GM18909 (cell line): Measurements from ENCODE around the gene JAKMIP2.
"Not testable (repeated sequence)": the region's sequence is repeated elsewhere in the genome, so short reads cannot be mapped to it uniquely, and the experiment has no call there.

Experiments used
- ATAC-seq: cut with Tn5 transposase; IDR thresholded peaks from one replicate; pipeline ENCODE4 v1.9.1; 2021; ENCODE audit warnings: mild to moderate bottlenecking; ENCODE audit not compliant: unreplicated experiment, poor library complexity

The JAKMIP2 gene

GRCh38 chr5:147668385-147668784, 114.1 kb downstream of the JAKMIP2 start:
- ATAC-seq = no peak

GRCh38 chr5:147667363-147667762, 115.2 kb downstream of the JAKMIP2 start:
- no peak for ATAC-seq

GRCh38 chr5:147666419-147666818, 116.1 kb downstream of the JAKMIP2 start:
- ATAC-seq = no peak

GRCh38 chr5:147661541-147661940, 121.0 kb downstream of the JAKMIP2 start:
- ATAC-seq = no peak

- ATAC-seq = no peak
Observed at GRCh38 chr5:147659166-147659929, 123.2 kb downstream of the JAKMIP2 start.

- ATAC-seq = peak; percentile 95
Observed at GRCh38 chr5:147658293-147658932, 124.1 kb downstream of the JAKMIP2 start.

- no peak for ATAC-seq
Observed at GRCh38 chr5:147648597-147648996, 133.9 kb downstream of the JAKMIP2 start.

GRCh38 chr5:147645197-147645596, 137.3 kb downstream of the JAKMIP2 start:
- no peak for ATAC-seq

- no peak for ATAC-seq
Observed at GRCh38 chr5:147644460-147644859, 138.1 kb downstream of the JAKMIP2 start.

- no peak for ATAC-seq
Observed at GRCh38 chr5:147643142-147643541, 139.4 kb downstream of the JAKMIP2 start.

- no peak for ATAC-seq
Observed at GRCh38 chr5:147642666-147643065, 139.9 kb downstream of the JAKMIP2 start.

- ATAC-seq = no peak
Observed at GRCh38 chr5:147639321-147639720, 143.2 kb downstream of the JAKMIP2 start.

- ATAC-seq = no peak
Observed at GRCh38 chr5:147636729-147636984, 145.9 kb downstream of the JAKMIP2 start.

GRCh38 chr5:147635882-147636728, 146.4 kb downstream of the JAKMIP2 start:
- ATAC-seq = no peak

GRCh38 chr5:147635439-147635838, 147.1 kb downstream of the JAKMIP2 start:
- not testable (repeated sequence) for ATAC-seq

- no peak for ATAC-seq
Observed at GRCh38 chr5:147633173-147633572, 149.4 kb downstream of the JAKMIP2 start.

GRCh38 chr5:147631428-147632003, 151.0 kb downstream of the JAKMIP2 start:
- ATAC-seq = no peak

GRCh38 chr5:147629196-147629595, 153.3 kb downstream of the JAKMIP2 start:
- no peak for ATAC-seq

GRCh38 chr5:147628058-147628895, 154.3 kb downstream of the JAKMIP2 start:
- ATAC-seq = peak; percentile 92

- ATAC-seq = no peak
Observed at GRCh38 chr5:147626464-147626863, 156.1 kb downstream of the JAKMIP2 start.
